Measurements from ENCODE around the gene EMID1.

The EMID1 gene

GRCh38 chr22:29267462-29267857 lies 61.8 kb downstream of the EMID1 start (continued):
- TF ChIP-seq, protein P1, sequence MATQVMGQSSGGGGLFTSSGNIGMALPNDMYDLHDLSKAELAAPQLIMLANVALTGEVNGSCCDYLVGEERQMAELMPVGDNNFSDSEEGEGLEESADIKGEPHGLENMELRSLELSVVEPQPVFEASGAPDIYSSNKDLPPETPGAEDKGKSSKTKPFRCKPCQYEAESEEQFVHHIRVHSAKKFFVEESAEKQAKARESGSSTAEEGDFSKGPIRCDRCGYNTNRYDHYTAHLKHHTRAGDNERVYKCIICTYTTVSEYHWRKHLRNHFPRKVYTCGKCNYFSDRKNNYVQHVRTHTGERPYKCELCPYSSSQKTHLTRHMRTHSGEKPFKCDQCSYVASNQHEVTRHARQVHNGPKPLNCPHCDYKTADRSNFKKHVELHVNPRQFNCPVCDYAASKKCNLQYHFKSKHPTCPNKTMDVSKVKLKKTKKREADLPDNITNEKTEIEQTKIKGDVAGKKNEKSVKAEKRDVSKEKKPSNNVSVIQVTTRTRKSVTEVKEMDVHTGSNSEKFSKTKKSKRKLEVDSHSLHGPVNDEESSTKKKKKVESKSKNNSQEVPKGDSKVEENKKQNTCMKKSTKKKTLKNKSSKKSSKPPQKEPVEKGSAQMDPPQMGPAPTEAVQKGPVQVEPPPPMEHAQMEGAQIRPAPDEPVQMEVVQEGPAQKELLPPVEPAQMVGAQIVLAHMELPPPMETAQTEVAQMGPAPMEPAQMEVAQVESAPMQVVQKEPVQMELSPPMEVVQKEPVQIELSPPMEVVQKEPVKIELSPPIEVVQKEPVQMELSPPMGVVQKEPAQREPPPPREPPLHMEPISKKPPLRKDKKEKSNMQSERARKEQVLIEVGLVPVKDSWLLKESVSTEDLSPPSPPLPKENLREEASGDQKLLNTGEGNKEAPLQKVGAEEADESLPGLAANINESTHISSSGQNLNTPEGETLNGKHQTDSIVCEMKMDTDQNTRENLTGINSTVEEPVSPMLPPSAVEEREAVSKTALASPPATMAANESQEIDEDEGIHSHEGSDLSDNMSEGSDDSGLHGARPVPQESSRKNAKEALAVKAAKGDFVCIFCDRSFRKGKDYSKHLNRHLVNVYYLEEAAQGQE (tag by site-specific recombination; IDR thresholded peaks at IDR 0.05), result 0 out of 2 replicates have a peak, but pooled peaks have one; percentile 22
- TF ChIP-seq, protein P2, sequence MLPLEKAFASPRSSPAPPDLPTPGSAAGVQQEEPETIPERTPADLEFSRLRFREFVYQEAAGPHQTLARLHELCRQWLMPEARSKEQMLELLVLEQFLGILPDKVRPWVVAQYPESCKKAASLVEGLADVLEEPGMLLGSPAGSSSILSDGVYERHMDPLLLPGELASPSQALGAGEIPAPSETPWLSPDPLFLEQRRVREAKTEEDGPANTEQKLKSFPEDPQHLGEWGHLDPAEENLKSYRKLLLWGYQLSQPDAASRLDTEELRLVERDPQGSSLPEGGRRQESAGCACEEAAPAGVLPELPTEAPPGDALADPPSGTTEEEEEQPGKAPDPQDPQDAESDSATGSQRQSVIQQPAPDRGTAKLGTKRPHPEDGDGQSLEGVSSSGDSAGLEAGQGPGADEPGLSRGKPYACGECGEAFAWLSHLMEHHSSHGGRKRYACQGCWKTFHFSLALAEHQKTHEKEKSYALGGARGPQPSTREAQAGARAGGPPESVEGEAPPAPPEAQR (tag by site-specific recombination; IDR thresholded peaks at IDR 0.05), result no peak
- no peak for TF ChIP-seq PRDM6 (tag by site-specific recombination; IDR thresholded peaks at IDR 0.05)
- no peak for TF ChIP-seq FEZF1 (tag by site-specific recombination; IDR thresholded peaks at IDR 0.05)
- no peak for TF ChIP-seq ZNF248 (tag by site-specific recombination; IDR thresholded peaks at IDR 0.05)
- peak; percentile 57; the same call in 1 of the 2 replicates for TF ChIP-seq KLF1 (tag by site-specific recombination; IDR thresholded peaks at IDR 0.05)
- TF ChIP-seq ZNF510 (tag by site-specific recombination; IDR thresholded peaks at IDR 0.05; ENCODE audit: insufficient replicate concordance), result no peak
- TF ChIP-seq ZNF670 (tag by site-specific recombination; IDR thresholded peaks at IDR 0.05; ENCODE audit: low read depth), result no peak
- peak; percentile 77; the same call in 1 of the 2 replicates for TF ChIP-seq ZBTB1 (tag by site-specific recombination; IDR thresholded peaks at IDR 0.05)
- TF ChIP-seq ZBTB20 (tag by site-specific recombination; IDR thresholded peaks at IDR 0.05), result peak; percentile 92
- 0 out of 2 replicates have a peak, but pooled peaks have one; percentile 79 for TF ChIP-seq ZBTB7A (tag by site-specific recombination; IDR thresholded peaks at IDR 0.05; ENCODE audit: low read depth)
- 0 out of 2 replicates have a peak, but pooled peaks have one; percentile 50 for TF ChIP-seq ZNF76 (tag by site-specific recombination; IDR thresholded peaks at IDR 0.05; ENCODE audit: borderline replicate concordance, low read depth)
- TF ChIP-seq ZNF785 (tag by site-specific recombination; IDR thresholded peaks at IDR 0.05), result peak; percentile 77
- 0 out of 2 replicates have a peak, but pooled peaks have one; percentile 30 for TF ChIP-seq ZFP37 (tag by site-specific recombination; IDR thresholded peaks at IDR 0.05)
- no peak for TF ChIP-seq CTCF (tag by site-specific recombination; IDR thresholded peaks at IDR 0.05)
- TF ChIP-seq, protein P3, sequence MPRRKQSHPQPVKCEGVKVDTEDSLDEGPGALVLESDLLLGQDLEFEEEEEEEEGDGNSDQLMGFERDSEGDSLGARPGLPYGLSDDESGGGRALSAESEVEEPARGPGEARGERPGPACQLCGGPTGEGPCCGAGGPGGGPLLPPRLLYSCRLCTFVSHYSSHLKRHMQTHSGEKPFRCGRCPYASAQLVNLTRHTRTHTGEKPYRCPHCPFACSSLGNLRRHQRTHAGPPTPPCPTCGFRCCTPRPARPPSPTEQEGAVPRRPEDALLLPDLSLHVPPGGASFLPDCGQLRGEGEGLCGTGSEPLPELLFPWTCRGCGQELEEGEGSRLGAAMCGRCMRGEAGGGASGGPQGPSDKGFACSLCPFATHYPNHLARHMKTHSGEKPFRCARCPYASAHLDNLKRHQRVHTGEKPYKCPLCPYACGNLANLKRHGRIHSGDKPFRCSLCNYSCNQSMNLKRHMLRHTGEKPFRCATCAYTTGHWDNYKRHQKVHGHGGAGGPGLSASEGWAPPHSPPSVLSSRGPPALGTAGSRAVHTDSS (tag by site-specific recombination; IDR thresholded peaks at IDR 0.05), result 0 out of 2 replicates have a peak, but pooled peaks have one; percentile 4
